B cell (primary cell): ENCODE results near the gene MAGEH1. TPM values are rescaled to one million over a fixed set of nuclear protein-coding genes. Genes with fewer than 3 reads are reported as not detected.
"Not testable (repeated sequence)": the region's sequence is repeated elsewhere in the genome, so short reads cannot be mapped to it uniquely, and the experiment has no call there.

ENCODE experiments used
- ATAC-seq: fragments of 200-7000 bp; cut with Tn5 transposase; one replicate; pipeline ENCODE4 v1.10.0; 2021; ENCODE audit warnings: low read depth, mild to moderate bottlenecking, moderate number of reproducible peaks, moderate library complexity
- CTCF ChIA-PET: fragments of 350-600 bp; sonication (Branson Sonifier 250); formaldehyde crosslinking; loops from one replicate; lab custom pipeline; 2021; ENCODE audit warnings: antibody characterized with exemption, inconsistent platforms; lab: Charles Lee
- POLR2A ChIA-PET: fragments of 350-600 bp; sonication (Branson Sonifier 250); formaldehyde crosslinking; loops from one replicate; lab custom pipeline; 2021; ENCODE audit warnings: antibody characterized with exemption; lab: Charles Lee
- DNase-seq: peaks from one replicate; pipeline ENCODE4 v3.0.0; 2013
- H2AFZ ChIP-seq: 2 replicates; pipeline ENCODE4 v1.6.1; 2012; ENCODE audit warnings: mild to moderate bottlenecking, low read depth, low read length; ENCODE audit not compliant: insufficient read depth, poor library complexity, severe bottlenecking
- H3K27ac ChIP-seq, 2 donors: 1 replicate in 1 of 2; 2 replicates in 1 of 2; pipeline ENCODE4 v1.5.1; 2012 to 2013; ENCODE audit warnings: low read length in 2 of 2, mild to moderate bottlenecking in 2 of 2, moderate library complexity in 1 of 2
- H3K27me3 ChIP-seq, 4 experiments: fragments of 200-600 bp in 1 of 4; sonication (generic) in 1 of 4; replicated peaks in 1 of 4; 1 replicate in 2 of 4; 2 replicates in 2 of 4; pipeline versions ENCODE4 v1.6.1 to v1.7.0; 2013 to 2016; ENCODE audit warnings: low read length in 3 of 4, mild to moderate bottlenecking in 2 of 4, mixed read lengths in 1 of 4, moderate library complexity in 1 of 4; ENCODE audit not compliant: insufficient read depth in 4 of 4, control insufficient read depth in 3 of 4; ENCODE audit errors: control extremely low read depth in 1 of 4
- H3K36me3 ChIP-seq, 2 experiments: replicated peaks in 1 of 2; 1 replicate in 1 of 2; 2 replicates in 1 of 2; pipeline versions ENCODE4 v1.6.1 to v1.7.1; 2013; ENCODE audit warnings: low read length in 1 of 2; ENCODE audit not compliant: insufficient read depth in 2 of 2, control insufficient read depth in 1 of 2; ENCODE audit errors: control extremely low read depth in 1 of 2, extremely low read depth in 1 of 2
- H3K4me1 ChIP-seq, 2 donors: fragments of 200-600 bp in 1 of 2; sonication (generic) in 1 of 2; 1 replicate in 1 of 2; 2 replicates in 1 of 2; pipeline versions ENCODE4 v1.5.1 to v1.6.1; 2013 to 2017; ENCODE audit warnings: low read length in 2 of 2; ENCODE audit not compliant: control insufficient read depth in 2 of 2, insufficient read depth in 2 of 2
- H3K4me2 ChIP-seq: replicated peaks from 2 replicates; pipeline ENCODE3; 2012; ENCODE audit warnings: mild to moderate bottlenecking, low read depth, low read length; ENCODE audit not compliant: poor library complexity, severe bottlenecking
- H3K4me3 ChIP-seq, 5 experiments: fragments of 200-600 bp in 1 of 5; sonication (generic) in 1 of 5; 1 replicate in 3 of 5; 2 replicates in 2 of 5; pipeline versions ENCODE4 v1.5.1 to v1.7.0; 2011 to 2016; ENCODE audit warnings: low read length in 4 of 5, mild to moderate bottlenecking in 4 of 5, low read depth in 2 of 5, control low read depth in 1 of 5, moderate library complexity in 1 of 5; ENCODE audit not compliant: insufficient read depth in 1 of 5; ENCODE audit errors: control extremely low read depth in 1 of 5, extremely low read depth in 1 of 5
- H3K79me2 ChIP-seq: fragments of 200-600 bp; sonication (generic); one replicate; pipeline ENCODE4 v1.6.0; 2016; ENCODE audit warnings: low read length; ENCODE audit not compliant: control insufficient read depth, insufficient read depth
- H3K9ac ChIP-seq: fragments of 200-600 bp; sonication (generic); 2 replicates; pipeline ENCODE4 v1.6.1; 2017; ENCODE audit warnings: mild to moderate bottlenecking, low read length, moderate library complexity
- H3K9me3 ChIP-seq, 3 donors: one replicate each; pipeline versions ENCODE4 v1.6.1 to v1.7.1; 2013; ENCODE audit warnings: low read length in 2 of 3; ENCODE audit not compliant: control insufficient read depth in 2 of 3, insufficient read depth in 1 of 3; ENCODE audit errors: control extremely low read depth in 1 of 3
- H4K20me1 ChIP-seq: 2 replicates; pipeline ENCODE4 v1.6.0; 2012; ENCODE audit warnings: mild to moderate bottlenecking, low read length; ENCODE audit not compliant: insufficient read depth, control insufficient read depth, poor library complexity, severe bottlenecking
- H3K27ac Mint-ChIP-seq: one replicate; pipeline ENCODE4 v1.8.0; 2021; ENCODE audit warnings: mixed read lengths
- H3K27me3 Mint-ChIP-seq: one replicate; pipeline ENCODE4 v1.8.0; 2021; ENCODE audit warnings: mixed read lengths
- H3K4me1 Mint-ChIP-seq: one replicate; pipeline ENCODE4 v1.8.0; 2021; ENCODE audit warnings: mixed read lengths
- H3K4me3 Mint-ChIP-seq: one replicate; pipeline ENCODE4 v1.8.0; 2021; ENCODE audit warnings: mixed read lengths
- H3K9me3 Mint-ChIP-seq: one replicate; pipeline ENCODE4 v1.8.0; 2022; ENCODE audit warnings: mixed read lengths; ENCODE audit not compliant: insufficient read depth
- WGBS: methylation state at CpG from one replicate; pipeline ENCODE4 v1.1.5; 2013; ENCODE audit warnings: missing lambda C conversion rate; ENCODE audit not compliant: insufficient coverage; 5-methylcytosine and 5-hydroxymethylcytosine counted together
- intact Hi-C: fragments of 100-400 bp; cut with micrococcal nuclease; formaldehyde crosslinking; loops from one replicate; pipeline ENCODE4 v1.10.0; 2022
- polyA plus RNA-seq: library from polyadenylated mRNA; depleted of rRNA; stranded (reverse); fragments of >200 nt; gene quantifications from 2 replicates; pipeline ENCODE4 v1.2.3, GENCODE V29; 2012
- total RNA-seq, 2 donors: library from RNA; stranded (reverse); fragments of 120-200 nt in 1 of 2; gene quantifications; 1 replicate in 1 of 2; 2 replicates in 1 of 2; pipeline versions ENCODE4 v1.2.3 to v1.2.4, GENCODE V29; 2013 to 2022

The MAGEH1 gene
- total and polyA plus RNA-seq, 2 donors (not counting 1 experiment from before 2014, with no cell fraction given): 10.2 to 13.6 TPM

DNA sequence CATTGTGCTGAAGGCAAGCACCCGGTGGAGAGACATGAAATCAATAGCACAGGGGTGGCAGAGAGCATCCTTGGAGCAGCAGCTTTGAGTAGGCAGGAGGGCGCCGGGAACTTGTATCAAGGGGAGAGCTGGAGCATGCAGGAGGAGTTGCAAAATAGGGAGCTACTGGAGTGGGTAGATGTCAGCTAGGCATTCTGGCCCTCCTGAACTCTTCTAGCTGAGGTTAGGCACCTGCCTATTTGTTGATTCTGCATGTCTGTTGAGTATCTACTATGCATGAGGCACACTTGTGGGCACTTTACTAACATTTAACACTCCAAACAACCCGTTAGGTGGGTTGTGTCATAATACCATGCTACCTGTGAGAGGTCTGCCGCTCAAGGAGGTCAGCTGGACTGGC lies 7.5 kb downstream of the MAGEH1 start:
- ATAC-seq, H3K4me3 Mint-ChIP-seq, H2AFZ ChIP-seq, H3K4me2 ChIP-seq, H3K9ac ChIP-seq, H3K79me2 ChIP-seq, DNase-seq, H3K4me3 ChIP-seq, intact Hi-C loops, CTCF ChIA-PET, H3K27ac ChIP-seq, H3K9me3 Mint-ChIP-seq, H3K9me3 ChIP-seq, H3K27ac Mint-ChIP-seq, H4K20me1 ChIP-seq, POLR2A ChIA-PET, H3K4me1 Mint-ChIP-seq, H3K27me3 ChIP-seq, H3K36me3 ChIP-seq, H3K27me3 Mint-ChIP-seq, H3K4me1 ChIP-seq: not testable (repeated sequence)
- no CpG with 5 or more reads among the region's 5 CpGs for WGBS

DNA sequence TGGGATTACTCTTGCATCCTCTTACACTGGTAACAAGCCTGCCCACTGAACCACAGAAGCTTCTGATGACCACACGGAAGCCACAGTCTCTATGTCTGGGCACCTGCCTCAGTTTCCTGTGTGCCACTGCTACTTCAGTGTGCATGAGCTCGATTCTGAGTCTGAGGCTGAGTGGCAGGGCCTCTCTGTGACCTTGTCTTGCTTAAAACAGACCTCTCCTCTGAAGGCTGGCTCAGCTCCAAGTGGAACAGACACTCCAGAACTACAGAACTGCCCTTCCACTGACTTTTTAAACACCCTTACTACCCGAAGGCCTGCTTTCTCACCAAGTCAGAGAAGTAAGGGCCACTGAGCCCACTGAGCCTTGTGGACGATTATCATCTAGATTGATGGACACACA lies 8.0 kb downstream of the MAGEH1 start:
- ATAC-seq, H4K20me1 ChIP-seq, DNase-seq, H3K9me3 Mint-ChIP-seq, H3K4me3 ChIP-seq, H3K36me3 ChIP-seq, H3K4me3 Mint-ChIP-seq, intact Hi-C loops, POLR2A ChIA-PET, H3K27me3 ChIP-seq, H3K4me1 ChIP-seq, H3K4me2 ChIP-seq, H2AFZ ChIP-seq, H3K27ac ChIP-seq, H3K27me3 Mint-ChIP-seq, H3K79me2 ChIP-seq, H3K9ac ChIP-seq, H3K4me1 Mint-ChIP-seq, H3K9me3 ChIP-seq, CTCF ChIA-PET, H3K27ac Mint-ChIP-seq: not testable (repeated sequence)
- no CpG with 5 or more reads among the region's 4 CpGs for WGBS

DNA sequence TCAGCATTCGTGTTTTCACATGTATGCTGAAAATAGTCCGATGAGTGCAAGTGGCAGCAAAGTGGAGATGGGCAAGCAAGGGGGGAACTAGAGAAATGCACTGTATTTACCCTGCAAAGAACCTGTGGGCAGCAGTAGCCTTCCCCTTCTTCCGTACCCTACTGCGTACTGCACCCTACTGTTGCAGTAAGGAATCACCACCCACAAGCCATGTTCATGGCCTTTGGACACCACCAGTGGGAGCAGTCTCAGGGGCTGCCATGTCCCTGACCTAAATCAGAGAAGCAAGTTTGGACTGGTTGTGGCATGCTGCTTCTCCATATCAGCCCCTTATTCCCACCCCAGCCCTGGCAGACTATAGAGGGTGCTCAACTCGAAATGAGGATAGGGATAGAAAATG lies 12.1 kb downstream of the MAGEH1 start:
- DNase-seq, intact Hi-C loops, H3K4me1 ChIP-seq, H3K79me2 ChIP-seq, H3K27me3 ChIP-seq, H3K9me3 ChIP-seq, H3K36me3 ChIP-seq, POLR2A ChIA-PET, H3K27ac ChIP-seq, ATAC-seq, H2AFZ ChIP-seq, H3K27me3 Mint-ChIP-seq, H3K4me3 ChIP-seq, H3K9me3 Mint-ChIP-seq, CTCF ChIA-PET, H3K4me1 Mint-ChIP-seq, H3K9ac ChIP-seq, H3K4me3 Mint-ChIP-seq, H3K4me2 ChIP-seq, H4K20me1 ChIP-seq, H3K27ac Mint-ChIP-seq: not testable (repeated sequence)
- no CpG with 5 or more reads among the region's 5 CpGs for WGBS

DNA sequence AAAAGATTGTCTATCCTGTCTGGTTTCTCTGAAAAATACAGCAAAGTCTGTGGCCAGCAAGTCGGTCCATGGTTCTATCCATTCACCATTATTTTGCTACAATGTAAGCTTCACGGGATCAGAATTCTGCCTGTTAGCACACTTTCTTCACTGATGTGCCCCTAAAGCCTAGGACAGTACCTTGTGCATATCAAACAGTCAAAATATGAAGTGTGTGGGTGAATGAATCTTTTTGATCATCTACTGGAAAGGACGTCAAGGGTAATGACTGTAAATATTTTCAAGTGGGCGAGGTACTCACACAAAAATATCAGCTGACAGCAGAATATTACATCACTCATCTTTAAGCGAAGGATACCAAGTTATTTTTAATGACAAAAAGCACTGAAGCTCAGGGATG lies 13.2 kb downstream of the MAGEH1 start:
- POLR2A ChIA-PET, H3K9ac ChIP-seq, H3K27ac ChIP-seq, H3K4me3 Mint-ChIP-seq, H3K27ac Mint-ChIP-seq, H3K27me3 Mint-ChIP-seq, H4K20me1 ChIP-seq, H3K27me3 ChIP-seq, H3K4me2 ChIP-seq, H3K9me3 Mint-ChIP-seq, H3K9me3 ChIP-seq, CTCF ChIA-PET, ATAC-seq, H3K4me1 Mint-ChIP-seq, intact Hi-C loops, H3K4me1 ChIP-seq, H2AFZ ChIP-seq, H3K79me2 ChIP-seq, H3K36me3 ChIP-seq, H3K4me3 ChIP-seq, DNase-seq: not testable (repeated sequence)
- no CpG with 5 or more reads among the region's 5 CpGs for WGBS
